Esophagus muscularis mucosa (tissue), 4 donors: ENCODE data around the gene ANXA9. TPM values are rescaled to one million over a fixed set of nuclear protein-coding genes. Genes with fewer than 3 reads are reported as not detected.

Experiments
- DNase-seq: peaks from one replicate; pipeline ENCODE4 v3.0.0-alpha.2; 2017; ENCODE audit errors: extremely low spot score
- H3K27ac ChIP-seq, 4 donors: fragments of 200-600 bp; sonication (generic); replicated peaks in 1 of 4; 1 replicate in 3 of 4; 2 replicates in 1 of 4; pipeline ENCODE4 v1.5.1; 2016 to 2019; ENCODE audit warnings: mild to moderate bottlenecking in 1 of 4
- H3K27me3 ChIP-seq, 4 donors: fragments of 200-600 bp; sonication (generic); one replicate each; pipeline versions ENCODE4 v1.5.1 to v1.6.0; 2016 to 2019
- H3K36me3 ChIP-seq, 4 donors: fragments of 200-600 bp; sonication (generic); one replicate each; pipeline ENCODE4 v1.5.1; 2016 to 2019
- H3K4me1 ChIP-seq, 4 donors: fragments of 200-600 bp; sonication (generic); one replicate each; pipeline ENCODE4 v1.5.1; 2016 to 2019
- H3K4me3 ChIP-seq, 4 donors: fragments of 200-600 bp; sonication (generic); 1 replicate in 2 of 4; 2 replicates in 2 of 4; pipeline ENCODE4 v1.5.1; 2016 to 2019; ENCODE audit warnings: mild to moderate bottlenecking in 4 of 4, moderate library complexity in 1 of 4
- H3K9me3 ChIP-seq, 4 donors: fragments of 200-600 bp; sonication (generic); 1 replicate in 3 of 4; 2 replicates in 1 of 4; pipeline ENCODE4 v1.5.1; 2016 to 2019
- EP300 ChIP-seq: sonication (generic); formaldehyde crosslinking; IDR thresholded peaks from one replicate; pipeline ENCODE4 v1.6.1; 2017; ENCODE audit warnings: antibody characterized with exemption
- POLR2A ChIP-seq: fragments of 450-650 bp; IDR thresholded peaks from one replicate; pipeline ENCODE4 v1.6.1; 2017; ENCODE audit warnings: antibody characterized with exemption, moderate library complexity, mild to moderate bottlenecking, low read depth
- POLR2AphosphoS5 ChIP-seq, 2 donors: sonication (generic); formaldehyde crosslinking; IDR thresholded peaks; one replicate each; pipeline ENCODE4 v1.6.1; 2017; ENCODE audit warnings: antibody characterized with exemption in 2 of 2
- WGBS: methylation state at CpG from one replicate; pipeline ENCODE4 v1.1.5; 2018; 5-methylcytosine and 5-hydroxymethylcytosine counted together
- intact Hi-C: fragments of 100-400 bp; cut with DNase I; formaldehyde crosslinking; loops from one replicate; pipeline ENCODE4 v1.15.1; 2023
- total RNA-seq, 4 donors: library from RNA; depleted of rRNA; stranded (reverse); fragments of >200 nt; gene quantifications; one replicate each; pipeline versions ENCODE4 v1.1.0 to v1.2.1, GENCODE V29; 2016
- TF ChIP-seq, protein P1 (sequence below), 3 experiments: fragments of 200-600 bp in 2 of 3; fragments of 450-650 bp in 1 of 3; sonication (generic) in 2 of 3; IDR thresholded peaks; one replicate each; pipeline ENCODE4 v1.5.1; 2017 to 2019; ENCODE audit warnings: antibody characterized with exemption in 3 of 3, mild to moderate bottlenecking in 2 of 3, moderate library complexity in 1 of 3

The ANXA9 gene
- total RNA-seq, 4 donors from 2014 or later, result 0.13 to 0.42 (median 0.34) TPM

DNA sequence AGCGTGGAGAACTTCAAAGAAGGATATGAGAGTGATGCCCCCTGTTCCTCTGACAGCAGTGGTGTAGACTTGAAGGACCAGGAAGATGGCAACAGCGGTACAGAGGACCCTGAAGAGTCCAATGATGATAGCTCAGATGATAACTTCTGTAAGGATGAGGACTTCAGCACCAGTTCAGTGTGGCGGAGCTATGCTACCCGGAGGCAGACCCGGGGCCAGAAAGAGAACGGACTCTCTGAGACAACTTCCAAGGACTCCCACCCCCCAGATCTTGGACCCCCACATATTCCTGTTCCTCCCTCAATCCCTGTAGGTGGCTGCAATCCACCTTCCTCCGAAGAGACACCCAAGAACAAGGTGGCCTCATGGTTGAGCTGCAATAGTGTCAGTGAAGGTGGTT lies 21.4 kb upstream of the ANXA9 start:
- no peaks in the 10 kb centered on the region for H3K4me1 ChIP-seq
- peaks cover 61 to 100% (median 84%) of the 10 kb centered on the region in 4 donors for H3K36me3 ChIP-seq
- TF ChIP-seq EP300 (no peak), POLR2AphosphoS5 (IDR thresholded peaks at IDR 0.05) (no peak), POLR2A (no peak)
- TF ChIP-seq, protein P1, sequence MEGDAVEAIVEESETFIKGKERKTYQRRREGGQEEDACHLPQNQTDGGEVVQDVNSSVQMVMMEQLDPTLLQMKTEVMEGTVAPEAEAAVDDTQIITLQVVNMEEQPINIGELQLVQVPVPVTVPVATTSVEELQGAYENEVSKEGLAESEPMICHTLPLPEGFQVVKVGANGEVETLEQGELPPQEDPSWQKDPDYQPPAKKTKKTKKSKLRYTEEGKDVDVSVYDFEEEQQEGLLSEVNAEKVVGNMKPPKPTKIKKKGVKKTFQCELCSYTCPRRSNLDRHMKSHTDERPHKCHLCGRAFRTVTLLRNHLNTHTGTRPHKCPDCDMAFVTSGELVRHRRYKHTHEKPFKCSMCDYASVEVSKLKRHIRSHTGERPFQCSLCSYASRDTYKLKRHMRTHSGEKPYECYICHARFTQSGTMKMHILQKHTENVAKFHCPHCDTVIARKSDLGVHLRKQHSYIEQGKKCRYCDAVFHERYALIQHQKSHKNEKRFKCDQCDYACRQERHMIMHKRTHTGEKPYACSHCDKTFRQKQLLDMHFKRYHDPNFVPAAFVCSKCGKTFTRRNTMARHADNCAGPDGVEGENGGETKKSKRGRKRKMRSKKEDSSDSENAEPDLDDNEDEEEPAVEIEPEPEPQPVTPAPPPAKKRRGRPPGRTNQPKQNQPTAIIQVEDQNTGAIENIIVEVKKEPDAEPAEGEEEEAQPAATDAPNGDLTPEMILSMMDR (IDR thresholded peaks at IDR 0.05), result no peak
- intact Hi-C loops, result no loop called here
- H3K4me3 ChIP-seq, result no peak overlapping the region
- DNase-seq, result no peak
- no peak overlapping the region for H3K27ac ChIP-seq
- no peaks in the 10 kb centered on the region for H3K27me3 ChIP-seq
- no peaks in the 10 kb centered on the region for H3K9me3 ChIP-seq
- WGBS, result 97% methylated on average over 7 of the region's 7 CpGs

DNA sequence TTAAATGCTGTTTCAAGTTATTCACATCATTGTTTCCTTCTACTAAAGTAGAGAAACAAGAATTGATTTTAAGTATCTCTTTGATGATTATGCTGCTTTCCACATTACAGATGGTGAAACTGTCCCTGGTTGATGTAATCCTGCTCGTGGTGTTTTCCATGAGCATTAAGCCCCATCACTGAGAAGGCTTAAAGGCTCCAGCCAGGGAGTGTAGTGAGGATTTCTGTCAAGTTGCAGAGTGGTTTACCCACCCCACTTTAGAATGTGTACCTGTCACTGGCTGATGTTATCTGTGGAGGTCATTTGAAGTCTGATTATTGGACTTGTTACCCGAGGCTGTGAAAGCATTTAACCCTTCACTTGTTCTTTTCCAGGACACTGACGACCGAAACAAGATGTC lies 20.3 kb upstream of the ANXA9 start:
- peaks cover 72 to 100% (median 93%) of the 10 kb centered on the region in 4 donors for H3K36me3 ChIP-seq

DNA sequence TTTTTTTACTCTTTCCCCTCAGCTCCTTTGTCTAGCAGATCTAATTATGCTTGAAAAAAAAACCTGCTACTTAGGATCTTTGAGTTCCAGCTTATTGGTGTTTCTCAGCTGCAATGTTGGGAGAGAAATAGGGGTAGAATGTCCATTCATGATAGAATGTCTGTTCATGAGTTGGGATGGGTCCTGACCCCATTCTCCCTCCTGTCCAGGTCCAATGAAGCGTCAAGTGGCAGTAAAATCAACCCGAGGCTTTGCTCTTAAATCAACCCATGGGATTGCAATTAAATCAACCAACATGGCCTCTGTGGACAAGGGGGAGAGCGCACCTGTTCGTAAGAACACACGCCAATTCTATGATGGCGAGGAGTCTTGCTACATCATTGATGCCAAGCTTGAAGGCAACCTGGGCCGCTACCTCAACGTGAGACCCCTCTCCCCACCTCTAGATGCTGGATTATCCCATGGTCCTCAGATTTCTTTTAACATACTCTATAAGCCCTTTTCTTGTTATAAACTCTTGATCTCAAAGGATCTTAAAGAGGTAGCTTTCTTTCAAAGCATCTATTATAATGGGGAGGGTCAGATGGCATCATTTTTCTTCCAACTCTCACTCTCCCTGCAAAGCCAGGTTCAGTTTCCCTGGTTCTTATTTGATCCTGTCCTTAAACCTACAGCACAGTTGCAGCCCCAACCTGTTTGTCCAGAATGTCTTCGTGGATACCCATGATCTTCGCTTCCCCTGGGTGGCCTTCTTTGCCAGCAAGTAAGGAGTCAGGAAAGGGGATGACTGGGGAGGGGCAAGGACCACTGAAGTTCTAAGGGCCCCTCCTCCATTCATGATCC lies 18.6 kb upstream of the ANXA9 start:
- 91% methylated on average over 10 of the region's 10 CpGs for WGBS
- H3K4me3 ChIP-seq, result no peak overlapping the region
- TF ChIP-seq EP300 (no peak), POLR2A (no peak), POLR2AphosphoS5 (IDR thresholded peaks at IDR 0.05) (peak in 1 of 2 donors; percentile 13)
- TF ChIP-seq, protein P1 (IDR thresholded peaks at IDR 0.05), result no peak
- peak overlapping the region in 1 of 4 donors; percentile 2 for H3K27ac ChIP-seq
- H3K9me3 ChIP-seq, result no peaks in the 10 kb centered on the region
- no peaks in the 10 kb centered on the region for H3K27me3 ChIP-seq
- no peak for DNase-seq
- intact Hi-C loops, result no loop called here
- H3K36me3 ChIP-seq, result peaks cover 83 to 100% (median 99%) of the 10 kb centered on the region in 4 donors
- H3K4me1 ChIP-seq, result peaks cover 0 to 7% (median 2%) of the 10 kb centered on the region in 4 donors

More for the DNA sequence above, 20.3 kb upstream of the ANXA9 start:
- H3K9me3 ChIP-seq, result no peaks in the 10 kb centered on the region
- H3K4me3 ChIP-seq, result no peak overlapping the region
- H3K4me1 ChIP-seq, result no peaks in the 10 kb centered on the region
- 72% methylated on average over 4 of the region's 4 CpGs for WGBS
- TF ChIP-seq POLR2A (no peak), POLR2AphosphoS5 (IDR thresholded peaks at IDR 0.05) (no peak), EP300 (no peak)
- TF ChIP-seq, protein P1 (IDR thresholded peaks at IDR 0.05), result no peak
- H3K27me3 ChIP-seq, result no peaks in the 10 kb centered on the region
- intact Hi-C loops, result no loop called here
- H3K27ac ChIP-seq, result no peak overlapping the region
- DNase-seq, result no peak

DNA sequence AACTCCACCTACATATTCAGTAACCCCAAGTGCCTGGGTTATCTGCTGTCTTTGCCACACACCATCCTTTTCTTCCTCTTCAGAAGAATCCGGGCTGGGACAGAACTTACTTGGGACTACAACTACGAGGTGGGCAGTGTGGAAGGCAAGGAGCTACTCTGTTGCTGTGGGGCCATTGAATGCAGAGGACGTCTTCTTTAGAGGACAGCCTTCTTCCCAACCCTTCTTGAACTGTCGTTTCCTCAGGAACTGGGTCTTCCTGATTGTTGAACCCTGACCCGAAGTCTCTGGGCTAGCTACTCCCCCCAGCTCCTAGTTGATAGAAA lies 18.0 kb upstream of the ANXA9 start:
- no peak for TF ChIP-seq POLR2A
- TF ChIP-seq POLR2AphosphoS5 (IDR thresholded peaks at IDR 0.05), result no peak
- no peak for TF ChIP-seq EP300
- TF ChIP-seq, protein P1 (IDR thresholded peaks at IDR 0.05), result no peak
- intact Hi-C loops, result no loop called here
- WGBS, result 74% methylated on average over 5 of the region's 5 CpGs
- peaks cover 0 to 10% (median 6%) of the 10 kb centered on the region in 4 donors for H3K4me1 ChIP-seq
- DNase-seq, result no peak
- H3K27ac ChIP-seq, result no peak overlapping the region
- no peaks in the 10 kb centered on the region for H3K9me3 ChIP-seq
- H3K27me3 ChIP-seq, result no peaks in the 10 kb centered on the region
- peaks cover 84 to 100% (median 98%) of the 10 kb centered on the region in 4 donors for H3K36me3 ChIP-seq
- no peak overlapping the region for H3K4me3 ChIP-seq
